GM18873 (cell line): ENCODE results near the gene UBALD2.
"Not testable (repeated sequence)": the region's sequence is repeated elsewhere in the genome, so short reads cannot be mapped to it uniquely, and the experiment has no call there.

Experiments used
- ATAC-seq: cut with Tn5 transposase; IDR thresholded peaks from one replicate; pipeline ENCODE4 v1.9.1; 2021; ENCODE audit warnings: mild to moderate bottlenecking, moderate library complexity, moderate number of reproducible peaks; ENCODE audit not compliant: unreplicated experiment, low FRiP score

UBALD2 gene

GRCh38 chr17:76243826-76244679 lies 21.1 kb upstream of the UBALD2 start:
- ATAC-seq, result no peak

GRCh38 chr17:76244721-76245120 lies 20.4 kb upstream of the UBALD2 start:
- not testable (repeated sequence) for ATAC-seq

- peak; percentile 90 for ATAC-seq
These were observed 18.8 kb upstream of the UBALD2 start for GRCh38 chr17:76246080-76247066.

- no peak for ATAC-seq
These were observed 17.8 kb upstream of the UBALD2 start for GRCh38 chr17:76247304-76247703.

GRCh38 chr17:76248013-76248782 lies 16.9 kb upstream of the UBALD2 start:
- ATAC-seq, result no peak

GRCh38 chr17:76250141-76250540 lies 15.0 kb upstream of the UBALD2 start:
- ATAC-seq, result no peak

GRCh38 chr17:76251478-76252039 lies 13.6 kb upstream of the UBALD2 start:
- no peak for ATAC-seq

- no peak for ATAC-seq
These were observed 12.9 kb upstream of the UBALD2 start for GRCh38 chr17:76252040-76252954.

GRCh38 chr17:76252967-76253766 lies 12.0 kb upstream of the UBALD2 start:
- not testable (repeated sequence) for ATAC-seq

GRCh38 chr17:76253841-76254240 lies 11.3 kb upstream of the UBALD2 start:
- no peak for ATAC-seq

- ATAC-seq, result no peak
These were observed 10.9 kb upstream of the UBALD2 start for GRCh38 chr17:76254275-76254674.

GRCh38 chr17:76255801-76256429 lies 9.2 kb upstream of the UBALD2 start:
- no peak for ATAC-seq

- ATAC-seq, result not testable (repeated sequence)
These were observed 8.6 kb upstream of the UBALD2 start for GRCh38 chr17:76256430-76257050.

GRCh38 chr17:76260220-76260619 lies 4.9 kb upstream of the UBALD2 start:
- ATAC-seq, result no peak

GRCh38 chr17:76260669-76261068 lies 4.5 kb upstream of the UBALD2 start:
- ATAC-seq, result no peak

GRCh38 chr17:76261421-76262215 lies 3.5 kb upstream of the UBALD2 start:
- no peak for ATAC-seq
